Liver (tissue), 9 donors: ENCODE measurements around the gene CHAF1B. TPM values are rescaled to one million over a fixed set of nuclear protein-coding genes. Genes with fewer than 3 reads are reported as not detected.

ENCODE experiments used
- DNase-seq: peaks from one replicate; pipeline ENCODE4 v3.0.0-alpha.2; 2017; ENCODE audit warnings: low spot score
- H3K27ac ChIP-seq, 2 donors: one replicate each; pipeline ENCODE4 v1.7.0; 2013; ENCODE audit warnings: inconsistent platforms in 2 of 2, low read length in 2 of 2, control low read depth in 1 of 2, low read depth in 1 of 2, mild to moderate bottlenecking in 1 of 2
- H3K27me3 ChIP-seq, 4 donors: one replicate each; pipeline versions ENCODE4 v1.6.1 to v1.7.0; 2013; ENCODE audit warnings: low read length in 3 of 4, inconsistent platforms in 1 of 4, mild to moderate bottlenecking in 1 of 4, moderate library complexity in 1 of 4; ENCODE audit not compliant: control insufficient read depth in 4 of 4, insufficient read depth in 4 of 4
- H3K36me3 ChIP-seq, 4 donors: one replicate each; pipeline versions ENCODE4 v1.6.1 to v1.7.0; 2013; ENCODE audit warnings: low read length in 3 of 4, mild to moderate bottlenecking in 3 of 4, low read depth in 1 of 4, moderate library complexity in 1 of 4; ENCODE audit not compliant: control insufficient read depth in 4 of 4, insufficient read depth in 3 of 4
- H3K4me1 ChIP-seq, 4 donors: one replicate each; pipeline versions ENCODE4 v1.6.1 to v1.7.0; 2013; ENCODE audit warnings: low read length in 3 of 4, mild to moderate bottlenecking in 3 of 4, moderate library complexity in 1 of 4; ENCODE audit not compliant: control insufficient read depth in 4 of 4, insufficient read depth in 4 of 4
- H3K4me3 ChIP-seq, 3 donors: one replicate each; pipeline versions ENCODE4 v1.6.1 to v1.7.0; 2013; ENCODE audit warnings: low read length in 3 of 3, control low read depth in 1 of 3, low read depth in 1 of 3, mild to moderate bottlenecking in 1 of 3
- H3K9ac ChIP-seq, 2 donors: one replicate each; pipeline ENCODE4 v1.7.0; 2013; ENCODE audit warnings: low read length in 2 of 2, mild to moderate bottlenecking in 2 of 2, moderate library complexity in 2 of 2, control low read depth in 1 of 2, low read depth in 1 of 2
- H3K9me3 ChIP-seq, 4 donors: one replicate each; pipeline versions ENCODE4 v1.6.1 to v1.7.0; 2013; ENCODE audit warnings: low read length in 3 of 4; ENCODE audit not compliant: control insufficient read depth in 4 of 4
- GABPA ChIP-seq, 2 donors: IDR thresholded peaks in 1 of 2; conservative IDR thresholded peaks in 1 of 2; 2 replicates each; pipeline ENCODE4 v1.6.1; 2016; ENCODE audit warnings: antibody characterized with exemption in 2 of 2, mild to moderate bottlenecking in 1 of 2, moderate library complexity in 1 of 2
- HNF4A ChIP-seq, 2 donors: conservative IDR thresholded peaks; 2 replicates each; pipeline ENCODE4 v1.6.1; 2016; ENCODE audit warnings: antibody characterized with exemption in 2 of 2, mild to moderate bottlenecking in 2 of 2
- HNF4G ChIP-seq: IDR thresholded peaks from 2 replicates; pipeline ENCODE4 v1.6.1; 2016; ENCODE audit warnings: antibody characterized with exemption
- JUND ChIP-seq, 2 donors: IDR thresholded peaks; 2 replicates each; pipeline ENCODE4 v1.6.1; 2016; ENCODE audit warnings: antibody characterized with exemption in 2 of 2
- NR2F2 ChIP-seq: IDR thresholded peaks from 2 replicates; pipeline ENCODE4 v1.6.1; 2016; ENCODE audit warnings: antibody characterized with exemption
- RAD21 ChIP-seq, 2 donors: IDR thresholded peaks; 2 replicates each; pipeline ENCODE4 v1.6.1; 2016; ENCODE audit warnings: antibody characterized with exemption in 2 of 2, mild to moderate bottlenecking in 2 of 2
- RXRA ChIP-seq, 2 donors: IDR thresholded peaks; 2 replicates each; pipeline ENCODE4 v1.6.1; 2017 to 2018; ENCODE audit warnings: antibody characterized with exemption in 2 of 2, mild to moderate bottlenecking in 1 of 2
- TAF1 ChIP-seq: conservative IDR thresholded peaks from 2 replicates; pipeline ENCODE4 v1.6.1; 2016; ENCODE audit warnings: antibody characterized with exemption, mild to moderate bottlenecking
- WGBS: extraction: QIAGEN DNeasy Blood & Tissue Kit; methylation state at CpG from one replicate; pipeline ENCODE4 v1.1.7; 2013; 5-methylcytosine and 5-hydroxymethylcytosine counted together
- polyA plus RNA-seq, 2 donors: library from polyadenylated mRNA; stranded (reverse) in 1 of 2; unstranded in 1 of 2; fragments of 200-250 nt in 1 of 2; fragments of >200 nt in 1 of 2; fragmentation: Nextera tagmentation in 1 of 2; extraction: Ambion mirVana in 1 of 2; gene quantifications; one replicate each; pipeline versions ENCODE4 v1.2.1 to v1.2.3, GENCODE V29; 2013 to 2015
- total RNA-seq, 2 donors: library from RNA; depleted of rRNA; stranded (reverse); fragments of >200 nt; gene quantifications; one replicate each; pipeline ENCODE4 v1.2.3, GENCODE V29; 2014
- TF ChIP-seq, protein P1 (sequence below): fragments of 150-350 bp; IDR thresholded peaks from 2 replicates; pipeline ENCODE4 v1.5.1; 2017; ENCODE audit warnings: improper control_type of control experiment, low read depth, low read length; ENCODE audit not compliant: missing input control
- TF ChIP-seq, protein P2 (sequence below): IDR thresholded peaks from 2 replicates; pipeline ENCODE4 v1.6.1; 2016; ENCODE audit warnings: antibody characterized with exemption
- TF ChIP-seq, protein P3 (sequence below): IDR thresholded peaks from 2 replicates; pipeline ENCODE4 v1.6.1; 2016; ENCODE audit warnings: antibody characterized with exemption
- TF ChIP-seq, protein P4 (sequence below): IDR thresholded peaks from 2 replicates; pipeline ENCODE4 v1.6.1; 2016; ENCODE audit warnings: antibody characterized with exemption, mild to moderate bottlenecking
- TF ChIP-seq, protein P5 (sequence below): IDR thresholded peaks from 2 replicates; pipeline ENCODE4 v1.6.1; 2016; ENCODE audit warnings: antibody characterized with exemption
- donor health status: healthy.
- donor health status: healthy.
- donor health status: healthy.
- donor health status: healthy.
- donor health status: healthy.

Gene CHAF1B
- total and polyA plus RNA-seq, 4 donors: 0.33 to 2.7 (median 0.49) TPM

DNA sequence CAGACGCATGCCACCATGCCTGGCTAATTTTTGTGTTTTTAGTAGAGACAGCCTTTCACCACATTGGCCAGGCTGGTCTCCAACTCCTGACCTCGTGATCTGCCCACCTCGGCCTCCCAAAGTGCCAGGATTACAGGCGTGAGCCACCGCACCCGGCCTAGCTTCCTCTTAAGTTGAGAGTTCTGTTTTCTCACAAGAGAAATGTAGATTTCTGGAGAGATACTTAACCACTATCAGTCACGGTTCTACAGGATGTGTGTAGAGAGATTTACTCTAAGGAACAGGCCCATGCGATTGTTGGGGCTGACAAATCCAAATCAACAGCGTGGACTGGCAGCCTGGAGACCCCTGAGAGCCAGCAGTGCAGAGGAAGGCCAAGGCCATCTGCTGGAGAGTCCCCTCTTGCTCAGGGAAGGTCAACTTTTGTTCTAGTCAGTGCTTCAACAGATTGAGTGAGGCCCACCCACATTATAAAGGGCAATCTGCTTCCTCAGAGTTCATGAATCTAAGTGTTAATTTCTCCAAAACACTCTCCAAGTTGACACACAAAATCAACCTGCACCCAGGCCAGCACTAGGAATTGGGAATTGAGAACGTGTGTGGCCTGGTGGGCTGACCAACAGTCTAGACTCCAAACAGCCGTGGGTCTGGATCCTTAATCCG, 38.7 kb downstream of the CHAF1B start:
- Histone ChIP-seq H3K27me3 (no peaks in the 10 kb centered on the region), H3K9me3 (no peaks in the 10 kb centered on the region), H3K4me3 (no peak overlapping the region), H3K27ac (no peak overlapping the region), H3K36me3 (no peaks in the 10 kb centered on the region), H3K4me1 (peaks cover 0 to 11% (median 3%) of the 10 kb centered on the region in 4 donors), H3K9ac (no peak overlapping the region)
- TF ChIP-seq, protein P1, sequence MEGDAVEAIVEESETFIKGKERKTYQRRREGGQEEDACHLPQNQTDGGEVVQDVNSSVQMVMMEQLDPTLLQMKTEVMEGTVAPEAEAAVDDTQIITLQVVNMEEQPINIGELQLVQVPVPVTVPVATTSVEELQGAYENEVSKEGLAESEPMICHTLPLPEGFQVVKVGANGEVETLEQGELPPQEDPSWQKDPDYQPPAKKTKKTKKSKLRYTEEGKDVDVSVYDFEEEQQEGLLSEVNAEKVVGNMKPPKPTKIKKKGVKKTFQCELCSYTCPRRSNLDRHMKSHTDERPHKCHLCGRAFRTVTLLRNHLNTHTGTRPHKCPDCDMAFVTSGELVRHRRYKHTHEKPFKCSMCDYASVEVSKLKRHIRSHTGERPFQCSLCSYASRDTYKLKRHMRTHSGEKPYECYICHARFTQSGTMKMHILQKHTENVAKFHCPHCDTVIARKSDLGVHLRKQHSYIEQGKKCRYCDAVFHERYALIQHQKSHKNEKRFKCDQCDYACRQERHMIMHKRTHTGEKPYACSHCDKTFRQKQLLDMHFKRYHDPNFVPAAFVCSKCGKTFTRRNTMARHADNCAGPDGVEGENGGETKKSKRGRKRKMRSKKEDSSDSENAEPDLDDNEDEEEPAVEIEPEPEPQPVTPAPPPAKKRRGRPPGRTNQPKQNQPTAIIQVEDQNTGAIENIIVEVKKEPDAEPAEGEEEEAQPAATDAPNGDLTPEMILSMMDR: no peak
- WGBS: 90% methylated on average over 12 of the region's 12 CpGs
- no peak for DNase-seq

DNA sequence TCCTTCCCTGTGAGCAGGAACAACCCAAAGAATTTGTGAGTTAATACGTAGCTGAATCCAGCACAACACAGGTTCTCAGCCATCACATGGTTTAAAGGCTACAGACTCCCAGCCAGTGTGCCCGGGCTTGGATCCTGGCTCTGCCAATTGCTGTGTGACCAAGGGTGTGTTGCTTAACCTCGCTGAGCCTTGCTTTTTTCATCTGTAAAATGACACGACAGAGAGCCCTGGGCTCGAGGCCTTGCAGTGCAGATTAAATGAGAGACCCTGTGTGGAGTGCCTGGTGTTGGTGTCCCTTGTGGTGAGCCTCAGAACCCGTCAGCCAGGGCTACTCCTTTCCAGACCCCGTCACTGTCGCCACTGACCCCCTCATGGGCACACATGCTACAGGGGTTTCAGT, 39.4 kb downstream of the CHAF1B start:
- Histone ChIP-seq H3K9ac (no peak overlapping the region), H3K27me3 (no peaks in the 10 kb centered on the region), H3K4me1 (peaks cover 0 to 11% (median 3%) of the 10 kb centered on the region in 4 donors), H3K9me3 (no peaks in the 10 kb centered on the region), H3K27ac (no peak overlapping the region), H3K4me3 (no peak overlapping the region), H3K36me3 (no peaks in the 10 kb centered on the region)
- TF ChIP-seq RXRA (IDR thresholded peaks at IDR 0.05) (no peak), RAD21 (IDR thresholded peaks at IDR 0.05) (no peak), NR2F2 (no peak), GABPA (IDR thresholded peaks at IDR 0.05 in 1 of 2, conservative IDR thresholded peaks at IDR 0.05 in 1 of 2) (no peak), JUND (IDR thresholded peaks at IDR 0.05) (no peak), TAF1 (no peak), HNF4A (conservative IDR thresholded peaks at IDR 0.05) (no peak), HNF4G (no peak)
- TF ChIP-seq, protein P2, sequence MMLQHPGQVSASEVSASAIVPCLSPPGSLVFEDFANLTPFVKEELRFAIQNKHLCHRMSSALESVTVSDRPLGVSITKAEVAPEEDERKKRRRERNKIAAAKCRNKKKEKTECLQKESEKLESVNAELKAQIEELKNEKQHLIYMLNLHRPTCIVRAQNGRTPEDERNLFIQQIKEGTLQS: no peak
- TF ChIP-seq, protein P3, sequence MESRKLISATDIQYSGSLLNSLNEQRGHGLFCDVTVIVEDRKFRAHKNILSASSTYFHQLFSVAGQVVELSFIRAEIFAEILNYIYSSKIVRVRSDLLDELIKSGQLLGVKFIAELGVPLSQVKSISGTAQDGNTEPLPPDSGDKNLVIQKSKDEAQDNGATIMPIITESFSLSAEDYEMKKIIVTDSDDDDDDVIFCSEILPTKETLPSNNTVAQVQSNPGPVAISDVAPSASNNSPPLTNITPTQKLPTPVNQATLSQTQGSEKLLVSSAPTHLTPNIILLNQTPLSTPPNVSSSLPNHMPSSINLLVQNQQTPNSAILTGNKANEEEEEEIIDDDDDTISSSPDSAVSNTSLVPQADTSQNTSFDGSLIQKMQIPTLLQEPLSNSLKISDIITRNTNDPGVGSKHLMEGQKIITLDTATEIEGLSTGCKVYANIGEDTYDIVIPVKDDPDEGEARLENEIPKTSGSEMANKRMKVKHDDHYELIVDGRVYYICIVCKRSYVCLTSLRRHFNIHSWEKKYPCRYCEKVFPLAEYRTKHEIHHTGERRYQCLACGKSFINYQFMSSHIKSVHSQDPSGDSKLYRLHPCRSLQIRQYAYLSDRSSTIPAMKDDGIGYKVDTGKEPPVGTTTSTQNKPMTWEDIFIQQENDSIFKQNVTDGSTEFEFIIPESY: no peak
- TF ChIP-seq, protein P4, sequence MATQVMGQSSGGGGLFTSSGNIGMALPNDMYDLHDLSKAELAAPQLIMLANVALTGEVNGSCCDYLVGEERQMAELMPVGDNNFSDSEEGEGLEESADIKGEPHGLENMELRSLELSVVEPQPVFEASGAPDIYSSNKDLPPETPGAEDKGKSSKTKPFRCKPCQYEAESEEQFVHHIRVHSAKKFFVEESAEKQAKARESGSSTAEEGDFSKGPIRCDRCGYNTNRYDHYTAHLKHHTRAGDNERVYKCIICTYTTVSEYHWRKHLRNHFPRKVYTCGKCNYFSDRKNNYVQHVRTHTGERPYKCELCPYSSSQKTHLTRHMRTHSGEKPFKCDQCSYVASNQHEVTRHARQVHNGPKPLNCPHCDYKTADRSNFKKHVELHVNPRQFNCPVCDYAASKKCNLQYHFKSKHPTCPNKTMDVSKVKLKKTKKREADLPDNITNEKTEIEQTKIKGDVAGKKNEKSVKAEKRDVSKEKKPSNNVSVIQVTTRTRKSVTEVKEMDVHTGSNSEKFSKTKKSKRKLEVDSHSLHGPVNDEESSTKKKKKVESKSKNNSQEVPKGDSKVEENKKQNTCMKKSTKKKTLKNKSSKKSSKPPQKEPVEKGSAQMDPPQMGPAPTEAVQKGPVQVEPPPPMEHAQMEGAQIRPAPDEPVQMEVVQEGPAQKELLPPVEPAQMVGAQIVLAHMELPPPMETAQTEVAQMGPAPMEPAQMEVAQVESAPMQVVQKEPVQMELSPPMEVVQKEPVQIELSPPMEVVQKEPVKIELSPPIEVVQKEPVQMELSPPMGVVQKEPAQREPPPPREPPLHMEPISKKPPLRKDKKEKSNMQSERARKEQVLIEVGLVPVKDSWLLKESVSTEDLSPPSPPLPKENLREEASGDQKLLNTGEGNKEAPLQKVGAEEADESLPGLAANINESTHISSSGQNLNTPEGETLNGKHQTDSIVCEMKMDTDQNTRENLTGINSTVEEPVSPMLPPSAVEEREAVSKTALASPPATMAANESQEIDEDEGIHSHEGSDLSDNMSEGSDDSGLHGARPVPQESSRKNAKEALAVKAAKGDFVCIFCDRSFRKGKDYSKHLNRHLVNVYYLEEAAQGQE: no peak
- TF ChIP-seq, protein P5, sequence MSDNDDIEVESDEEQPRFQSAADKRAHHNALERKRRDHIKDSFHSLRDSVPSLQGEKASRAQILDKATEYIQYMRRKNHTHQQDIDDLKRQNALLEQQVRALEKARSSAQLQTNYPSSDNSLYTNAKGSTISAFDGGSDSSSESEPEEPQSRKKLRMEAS: no peak
- DNase-seq: no peak
- 94% methylated on average over 8 of the region's 8 CpGs for WGBS
